Loucy (cell line): ENCODE results near the gene ENTREP1.
A peak's percentile ranks its signal among the peaks of the same experiment; 100 is the strongest.

Experiments used
- H2AFZ ChIP-seq: fragments of 200-600 bp; sonication (generic); 2 replicates; pipeline ENCODE4 v1.6.0; 2016; ENCODE audit warnings: antibody characterized with exemption, mild to moderate bottlenecking, low read length, moderate library complexity
- H3F3A ChIP-seq: fragments of 200-600 bp; 2 replicates; pipeline ENCODE4 v1.6.0; 2016; ENCODE audit warnings: antibody characterized with exemption, low read depth, mild to moderate bottlenecking
- H3K27me3 ChIP-seq: fragments of 200-600 bp; sonication (generic); 2 replicates; pipeline ENCODE4 v1.6.1; 2014; ENCODE audit warnings: low read length, mild to moderate bottlenecking; ENCODE audit not compliant: insufficient read depth, poor library complexity, severe bottlenecking
- H3K36me3 ChIP-seq: fragments of 200-600 bp; sonication (generic); 2 replicates; pipeline ENCODE4 v1.6.1; 2016; ENCODE audit warnings: low read length; ENCODE audit not compliant: insufficient read depth
- H3K4me1 ChIP-seq: fragments of 200-600 bp; sonication (generic); 2 replicates; pipeline ENCODE4 v1.5.1; 2014; ENCODE audit warnings: low read length, mild to moderate bottlenecking; ENCODE audit not compliant: insufficient read depth, poor library complexity, severe bottlenecking
- H3K4me2 ChIP-seq: fragments of 200-600 bp; sonication (generic); 2 replicates; pipeline ENCODE4 v1.6.0; 2014; ENCODE audit warnings: antibody characterized with exemption, low read length, low read depth, mild to moderate bottlenecking; ENCODE audit not compliant: poor library complexity, severe bottlenecking
- H3K4me3 ChIP-seq: fragments of 200-600 bp; sonication (generic); 2 replicates; pipeline ENCODE4 v1.5.1; 2014; ENCODE audit warnings: low read length, mild to moderate bottlenecking, mixed read lengths; ENCODE audit not compliant: poor library complexity, severe bottlenecking
- H3K79me2 ChIP-seq: fragments of 200-600 bp; sonication (generic); 2 replicates; pipeline ENCODE4 v1.6.1; 2014; ENCODE audit warnings: low read length; ENCODE audit not compliant: insufficient read depth
- H3K9ac ChIP-seq: fragments of 200-600 bp; sonication (generic); 2 replicates; pipeline ENCODE4 v1.6.0; 2014; ENCODE audit warnings: mild to moderate bottlenecking, low read depth, low read length, moderate library complexity; ENCODE audit not compliant: poor library complexity, severe bottlenecking
- H3K9me2 ChIP-seq: fragments of 200-600 bp; sonication (generic); replicated peaks from 2 replicates; pipeline ENCODE4 v1.6.1; 2016; ENCODE audit warnings: low read depth, low read length, mixed read lengths
- H3K9me3 ChIP-seq: fragments of 200-600 bp; sonication (generic); 2 replicates; pipeline ENCODE4 v1.6.1; 2014; ENCODE audit warnings: mild to moderate bottlenecking, antibody characterized with exemption, low read length, low read depth; ENCODE audit not compliant: insufficient read depth
- H4K20me1 ChIP-seq: fragments of 200-600 bp; sonication (generic); 2 replicates; pipeline ENCODE4 v1.6.0; 2014; ENCODE audit warnings: antibody characterized with exemption, low read length, mild to moderate bottlenecking; ENCODE audit not compliant: insufficient read depth, poor library complexity, severe bottlenecking
- CTCF ChIP-seq: fragments of 200-600 bp; sonication (generic); conservative IDR thresholded peaks from 2 replicates; pipeline ENCODE4 v1.5.1; 2014; ENCODE audit warnings: mild to moderate bottlenecking, antibody characterized with exemption, low read length
- EZH2phosphoT487 ChIP-seq: fragments of 200-600 bp; IDR thresholded peaks from 2 replicates; pipeline ENCODE4 v1.6.1; 2018; ENCODE audit warnings: antibody characterized with exemption, mild to moderate bottlenecking, moderate library complexity, borderline replicate concordance

ENTREP1 gene

GRCh38 chr9:69347607-69348006 is 22.6 kb downstream of the ENTREP1 start:
- H3K79me2 ChIP-seq = no peaks in the 10 kb centered on the region
- peak overlapping the region; percentile 77 for H2AFZ ChIP-seq
- no peaks in the 10 kb centered on the region for H3K9me2 ChIP-seq

GRCh38 chr9:69351227-69351626 is 26.2 kb downstream of the ENTREP1 start:
- TF ChIP-seq CTCF (no peak), EZH2phosphoT487 (no peak)
- no peak overlapping the region for H3K9ac ChIP-seq
- H4K20me1 ChIP-seq = no peaks in the 10 kb centered on the region
- H3F3A ChIP-seq = no peaks in the 10 kb centered on the region
- peaks cover 18% of the 10 kb centered on the region for H3K4me1 ChIP-seq
- no peak overlapping the region for H2AFZ ChIP-seq
- no peaks in the 10 kb centered on the region for H3K9me3 ChIP-seq
- no peaks in the 10 kb centered on the region for H3K36me3 ChIP-seq
- H3K9me2 ChIP-seq = no peaks in the 10 kb centered on the region
- H3K79me2 ChIP-seq = no peaks in the 10 kb centered on the region
- no peaks in the 10 kb centered on the region for H3K27me3 ChIP-seq
- no peak overlapping the region for H3K4me2 ChIP-seq
- no peak overlapping the region for H3K4me3 ChIP-seq

More at GRCh38 chr9:69347607-69348006, 22.6 kb downstream of the ENTREP1 start:
- Histone ChIP-seq H3K9me3 (no peaks in the 10 kb centered on the region), H3K4me3 (peak overlapping the region; percentile 32), H3K27me3 (no peaks in the 10 kb centered on the region), H3K4me2 (peak overlapping the region; percentile 56), H3K9ac (no peak overlapping the region), H3K4me1 (peaks cover 18% of the 10 kb centered on the region), H4K20me1 (no peaks in the 10 kb centered on the region), H3F3A (no peaks in the 10 kb centered on the region), H3K36me3 (no peaks in the 10 kb centered on the region)
- TF ChIP-seq CTCF (no peak), EZH2phosphoT487 (no peak)

GRCh38 chr9:69355232-69355631 is 30.2 kb downstream of the ENTREP1 start:
- H3K4me2 ChIP-seq = no peak overlapping the region
- no peak overlapping the region for H3K4me3 ChIP-seq
- H3K9me2 ChIP-seq = no peaks in the 10 kb centered on the region
- H2AFZ ChIP-seq = no peak overlapping the region
- TF ChIP-seq CTCF = no peak
- no peak for TF ChIP-seq EZH2phosphoT487
- peaks cover 3% of the 10 kb centered on the region for H3K4me1 ChIP-seq
- H3K36me3 ChIP-seq = no peaks in the 10 kb centered on the region
- H3K9me3 ChIP-seq = no peaks in the 10 kb centered on the region
- H3K27me3 ChIP-seq = no peaks in the 10 kb centered on the region
- no peak overlapping the region for H3K9ac ChIP-seq
- no peaks in the 10 kb centered on the region for H3K79me2 ChIP-seq
- no peaks in the 10 kb centered on the region for H4K20me1 ChIP-seq
- no peaks in the 10 kb centered on the region for H3F3A ChIP-seq
